B cell (primary cell): Measurements from ENCODE around the gene CTSO. TPM values are rescaled to one million over a fixed set of nuclear protein-coding genes. Genes with fewer than 3 reads are reported as not detected.
A peak's percentile ranks its signal among the peaks of the same experiment; 100 is the strongest.

Source experiments
- ATAC-seq: fragments of 200-7000 bp; cut with Tn5 transposase; one replicate; pipeline ENCODE4 v1.10.0; 2021; ENCODE audit warnings: low read depth, mild to moderate bottlenecking, moderate number of reproducible peaks, moderate library complexity
- CTCF ChIA-PET: fragments of 350-600 bp; sonication (Branson Sonifier 250); formaldehyde crosslinking; loops from one replicate; lab custom pipeline; 2021; ENCODE audit warnings: antibody characterized with exemption, inconsistent platforms; lab: Charles Lee
- POLR2A ChIA-PET: fragments of 350-600 bp; sonication (Branson Sonifier 250); formaldehyde crosslinking; loops from one replicate; lab custom pipeline; 2021; ENCODE audit warnings: antibody characterized with exemption; lab: Charles Lee
- DNase-seq: peaks from one replicate; pipeline ENCODE4 v3.0.0; 2013
- H2AFZ ChIP-seq: 2 replicates; pipeline ENCODE4 v1.6.1; 2012; ENCODE audit warnings: mild to moderate bottlenecking, low read depth, low read length; ENCODE audit not compliant: insufficient read depth, poor library complexity, severe bottlenecking
- H3K27ac ChIP-seq, 2 donors: 1 replicate in 1 of 2; 2 replicates in 1 of 2; pipeline ENCODE4 v1.5.1; 2012 to 2013; ENCODE audit warnings: low read length in 2 of 2, mild to moderate bottlenecking in 2 of 2, moderate library complexity in 1 of 2
- H3K27me3 ChIP-seq, 4 experiments: fragments of 200-600 bp in 1 of 4; sonication (generic) in 1 of 4; replicated peaks in 1 of 4; 1 replicate in 2 of 4; 2 replicates in 2 of 4; pipeline versions ENCODE4 v1.6.1 to v1.7.0; 2013 to 2016; ENCODE audit warnings: low read length in 3 of 4, mild to moderate bottlenecking in 2 of 4, mixed read lengths in 1 of 4, moderate library complexity in 1 of 4; ENCODE audit not compliant: insufficient read depth in 4 of 4, control insufficient read depth in 3 of 4; ENCODE audit errors: control extremely low read depth in 1 of 4
- H3K36me3 ChIP-seq, 2 experiments: replicated peaks in 1 of 2; 1 replicate in 1 of 2; 2 replicates in 1 of 2; pipeline versions ENCODE4 v1.6.1 to v1.7.1; 2013; ENCODE audit warnings: low read length in 1 of 2; ENCODE audit not compliant: insufficient read depth in 2 of 2, control insufficient read depth in 1 of 2; ENCODE audit errors: control extremely low read depth in 1 of 2, extremely low read depth in 1 of 2
- H3K4me1 ChIP-seq, 2 donors: fragments of 200-600 bp in 1 of 2; sonication (generic) in 1 of 2; 1 replicate in 1 of 2; 2 replicates in 1 of 2; pipeline versions ENCODE4 v1.5.1 to v1.6.1; 2013 to 2017; ENCODE audit warnings: low read length in 2 of 2; ENCODE audit not compliant: control insufficient read depth in 2 of 2, insufficient read depth in 2 of 2
- H3K4me2 ChIP-seq: replicated peaks from 2 replicates; pipeline ENCODE3; 2012; ENCODE audit warnings: mild to moderate bottlenecking, low read depth, low read length; ENCODE audit not compliant: poor library complexity, severe bottlenecking
- H3K4me3 ChIP-seq, 5 experiments: fragments of 200-600 bp in 1 of 5; sonication (generic) in 1 of 5; 1 replicate in 3 of 5; 2 replicates in 2 of 5; pipeline versions ENCODE4 v1.5.1 to v1.7.0; 2011 to 2016; ENCODE audit warnings: low read length in 4 of 5, mild to moderate bottlenecking in 4 of 5, low read depth in 2 of 5, control low read depth in 1 of 5, moderate library complexity in 1 of 5; ENCODE audit not compliant: insufficient read depth in 1 of 5; ENCODE audit errors: control extremely low read depth in 1 of 5, extremely low read depth in 1 of 5
- H3K79me2 ChIP-seq: fragments of 200-600 bp; sonication (generic); one replicate; pipeline ENCODE4 v1.6.0; 2016; ENCODE audit warnings: low read length; ENCODE audit not compliant: control insufficient read depth, insufficient read depth
- H3K9ac ChIP-seq: fragments of 200-600 bp; sonication (generic); 2 replicates; pipeline ENCODE4 v1.6.1; 2017; ENCODE audit warnings: mild to moderate bottlenecking, low read length, moderate library complexity
- H3K9me3 ChIP-seq, 3 donors: one replicate each; pipeline versions ENCODE4 v1.6.1 to v1.7.1; 2013; ENCODE audit warnings: low read length in 2 of 3; ENCODE audit not compliant: control insufficient read depth in 2 of 3, insufficient read depth in 1 of 3; ENCODE audit errors: control extremely low read depth in 1 of 3
- H4K20me1 ChIP-seq: 2 replicates; pipeline ENCODE4 v1.6.0; 2012; ENCODE audit warnings: mild to moderate bottlenecking, low read length; ENCODE audit not compliant: insufficient read depth, control insufficient read depth, poor library complexity, severe bottlenecking
- H3K27ac Mint-ChIP-seq: one replicate; pipeline ENCODE4 v1.8.0; 2021; ENCODE audit warnings: mixed read lengths
- H3K27me3 Mint-ChIP-seq: one replicate; pipeline ENCODE4 v1.8.0; 2021; ENCODE audit warnings: mixed read lengths
- H3K4me1 Mint-ChIP-seq: one replicate; pipeline ENCODE4 v1.8.0; 2021; ENCODE audit warnings: mixed read lengths
- H3K4me3 Mint-ChIP-seq: one replicate; pipeline ENCODE4 v1.8.0; 2021; ENCODE audit warnings: mixed read lengths
- H3K9me3 Mint-ChIP-seq: one replicate; pipeline ENCODE4 v1.8.0; 2022; ENCODE audit warnings: mixed read lengths; ENCODE audit not compliant: insufficient read depth
- EZH2 ChIP-seq: IDR thresholded peaks from 2 replicates; pipeline ENCODE4 v1.6.1; 2012; ENCODE audit warnings: borderline replicate concordance, low read depth, mild to moderate bottlenecking, moderate library complexity, low read length; ENCODE audit not compliant: insufficient read depth, poor library complexity, severe bottlenecking
- WGBS: methylation state at CpG from one replicate; pipeline ENCODE4 v1.1.5; 2013; ENCODE audit warnings: missing lambda C conversion rate; ENCODE audit not compliant: insufficient coverage; 5-methylcytosine and 5-hydroxymethylcytosine counted together
- intact Hi-C: fragments of 100-400 bp; cut with micrococcal nuclease; formaldehyde crosslinking; loops from one replicate; pipeline ENCODE4 v1.10.0; 2022
- polyA plus RNA-seq: library from polyadenylated mRNA; depleted of rRNA; stranded (reverse); fragments of >200 nt; gene quantifications from 2 replicates; pipeline ENCODE4 v1.2.3, GENCODE V29; 2012
- total RNA-seq, 2 donors: library from RNA; stranded (reverse); fragments of 120-200 nt in 1 of 2; gene quantifications; 1 replicate in 1 of 2; 2 replicates in 1 of 2; pipeline versions ENCODE4 v1.2.3 to v1.2.4, GENCODE V29; 2013 to 2022
- TF ChIP-seq, protein P1 (sequence below): fragments of 200-600 bp; IDR thresholded peaks from one replicate; pipeline ENCODE4 v1.8.0; 2022; ENCODE audit warnings: antibody characterized with exemption, mild to moderate bottlenecking

The CTSO gene
- total and polyA plus RNA-seq, 2 donors (not counting 1 experiment from before 2014, with no cell fraction given): 8.5 to 15.5 TPM

DNA sequence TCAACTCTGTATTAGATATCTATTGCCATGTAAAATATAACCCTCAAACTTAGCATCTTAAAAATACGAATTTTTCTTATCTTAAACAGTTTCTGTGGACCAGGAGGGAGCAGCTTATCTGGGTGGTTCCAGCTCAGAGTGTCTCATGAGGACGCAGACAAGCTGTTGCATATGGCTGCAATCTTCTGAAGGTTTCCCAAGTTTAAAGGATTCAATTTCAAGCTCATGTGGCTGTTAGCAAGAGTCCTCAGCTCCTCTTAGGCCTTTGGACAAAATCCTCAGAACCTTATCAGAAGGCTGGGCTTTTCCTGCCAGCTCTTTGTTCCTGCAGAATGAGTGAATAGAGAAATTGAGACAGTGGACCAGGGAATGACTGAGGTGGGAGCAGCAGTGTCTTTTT is 2.8 kb upstream of the CTSO start:
- no peak for TF ChIP-seq EZH2
- TF ChIP-seq, protein P1, sequence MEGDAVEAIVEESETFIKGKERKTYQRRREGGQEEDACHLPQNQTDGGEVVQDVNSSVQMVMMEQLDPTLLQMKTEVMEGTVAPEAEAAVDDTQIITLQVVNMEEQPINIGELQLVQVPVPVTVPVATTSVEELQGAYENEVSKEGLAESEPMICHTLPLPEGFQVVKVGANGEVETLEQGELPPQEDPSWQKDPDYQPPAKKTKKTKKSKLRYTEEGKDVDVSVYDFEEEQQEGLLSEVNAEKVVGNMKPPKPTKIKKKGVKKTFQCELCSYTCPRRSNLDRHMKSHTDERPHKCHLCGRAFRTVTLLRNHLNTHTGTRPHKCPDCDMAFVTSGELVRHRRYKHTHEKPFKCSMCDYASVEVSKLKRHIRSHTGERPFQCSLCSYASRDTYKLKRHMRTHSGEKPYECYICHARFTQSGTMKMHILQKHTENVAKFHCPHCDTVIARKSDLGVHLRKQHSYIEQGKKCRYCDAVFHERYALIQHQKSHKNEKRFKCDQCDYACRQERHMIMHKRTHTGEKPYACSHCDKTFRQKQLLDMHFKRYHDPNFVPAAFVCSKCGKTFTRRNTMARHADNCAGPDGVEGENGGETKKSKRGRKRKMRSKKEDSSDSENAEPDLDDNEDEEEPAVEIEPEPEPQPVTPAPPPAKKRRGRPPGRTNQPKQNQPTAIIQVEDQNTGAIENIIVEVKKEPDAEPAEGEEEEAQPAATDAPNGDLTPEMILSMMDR: no peak
- peaks cover 14% of the 10 kb centered on the region for H3K4me1 Mint-ChIP-seq
- ATAC-seq: no peak
- Histone ChIP-seq H3K36me3 (no peaks in the 10 kb centered on the region), H4K20me1 (no peaks in the 10 kb centered on the region), H3K4me2 (no peak overlapping the region), H3K27ac (no peak overlapping the region), H3K4me1 (peaks cover 8 to 9% of the 10 kb centered on the region in 2 donors), H2AFZ (peak overlapping the region; percentile 16), H3K9me3 (no peaks in the 10 kb centered on the region), H3K79me2 (peaks cover 3% of the 10 kb centered on the region), H3K4me3 (no peak overlapping the region), H3K27me3 (peaks cover 0 to 4% (median 0%) of the 10 kb centered on the region in 4 experiments), H3K9ac (no peak overlapping the region)
- H3K27ac Mint-ChIP-seq: no peak overlapping the region
- WGBS: 80% methylated on average over 2 of the region's 2 CpGs
- ChIA-PET CTCF (no interaction called here), POLR2A (no interaction called here)
- H3K4me3 Mint-ChIP-seq: no peak overlapping the region
- intact Hi-C loops: loop anchor here (10.0 kb wide), 1 partner anchor 1332 kb away; no protein-coding TSS in a partner anchor
- no peak for DNase-seq
- H3K9me3 Mint-ChIP-seq: no peaks in the 10 kb centered on the region
- peaks cover 12% of the 10 kb centered on the region for H3K27me3 Mint-ChIP-seq

DNA sequence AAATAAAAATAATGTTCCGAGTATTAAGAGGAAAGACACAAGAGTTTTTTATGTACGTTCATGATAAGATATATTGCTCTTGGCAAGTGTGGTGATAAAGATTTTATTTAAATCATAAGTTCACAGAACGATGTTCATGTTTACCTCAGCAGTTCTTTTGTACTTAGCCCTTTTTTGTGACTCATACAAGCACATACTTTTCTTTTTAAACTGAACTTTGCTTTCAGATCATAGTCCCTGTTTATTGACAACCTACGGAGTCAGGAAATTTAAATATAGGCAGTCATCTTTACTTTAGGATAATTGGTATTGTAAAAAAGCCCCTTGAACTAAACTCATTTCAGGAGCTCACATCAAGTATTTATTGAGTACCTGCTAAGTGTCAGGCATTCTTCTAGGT is 1.3 kb upstream of the CTSO start:
- ATAC-seq (no peak), DNase-seq (no peak)
- H3K36me3 ChIP-seq: no peaks in the 10 kb centered on the region
- no peak overlapping the region for H3K4me2 ChIP-seq
- H3K4me1 Mint-ChIP-seq: peaks cover 14% of the 10 kb centered on the region
- peak overlapping the region; percentile 16 for H2AFZ ChIP-seq
- peak overlapping the region; percentile 22 for H3K27ac Mint-ChIP-seq
- H3K27ac ChIP-seq: no peak overlapping the region
- no peak overlapping the region for H3K4me3 ChIP-seq
- no peaks in the 10 kb centered on the region for H3K9me3 ChIP-seq
- no peaks in the 10 kb centered on the region for H4K20me1 ChIP-seq
- POLR2A ChIA-PET: no interaction called here
- peaks cover 8 to 9% of the 10 kb centered on the region in 2 donors for H3K4me1 ChIP-seq
- H3K9me3 Mint-ChIP-seq: no peaks in the 10 kb centered on the region
- TF ChIP-seq, protein P1: no peak
- TF ChIP-seq EZH2: no peak
- intact Hi-C loops: loop anchor here (10.0 kb wide), 1 partner anchor 1330 kb away; no protein-coding TSS in a partner anchor
- WGBS: no CpG with 5 or more reads among the region's 4 CpGs
- peaks cover 3% of the 10 kb centered on the region for H3K79me2 ChIP-seq
- CTCF ChIA-PET: interaction anchor here (1.0 kb wide), 1 partner anchor 145 kb away, joined by 3 read pairs; no protein-coding TSS in a partner anchor
- H3K9ac ChIP-seq: no peak overlapping the region
- H3K27me3 ChIP-seq: no peaks in the 10 kb centered on the region
- peaks cover 12% of the 10 kb centered on the region for H3K27me3 Mint-ChIP-seq
- H3K4me3 Mint-ChIP-seq: peak overlapping the region; percentile 97
